ENCODE results near the gene ALOX5.
A peak's percentile ranks its signal among the peaks of the same experiment; 100 is the strongest.

The ALOX5 gene

GRCh38 chr10:45444976-45445898 lies 71.2 kb downstream of the ALOX5 start:
- peak; percentile 20 for DNase-seq

- DNase-seq, result no peak
Measured at GRCh38 chr10:45446858-45447257, 72.8 kb downstream of the ALOX5 start.

- no peak for DNase-seq
Measured at GRCh38 chr10:45447416-45447815, 73.4 kb downstream of the ALOX5 start.

- no peak for DNase-seq
Measured at GRCh38 chr10:45450866-45451265, 76.8 kb downstream of the ALOX5 start.

- no peak for DNase-seq
Measured at GRCh38 chr10:45451407-45451806, 77.4 kb downstream of the ALOX5 start.

- no peak for DNase-seq
Measured at GRCh38 chr10:45452268-45452667, 78.3 kb downstream of the ALOX5 start.

GRCh38 chr10:45452743-45453452 lies 78.9 kb downstream of the ALOX5 start:
- no peak for DNase-seq

GRCh38 chr10:45453639-45454255 lies 79.7 kb downstream of the ALOX5 start:
- no peak for DNase-seq

GRCh38 chr10:45454262-45454661 lies 80.2 kb downstream of the ALOX5 start:
- no peak for DNase-seq

GRCh38 chr10:45454859-45455258 lies 80.8 kb downstream of the ALOX5 start:
- DNase-seq, result no peak

GRCh38 chr10:45456233-45456632 lies 82.2 kb downstream of the ALOX5 start:
- no peak for DNase-seq

GRCh38 chr10:45456822-45457221 lies 82.8 kb downstream of the ALOX5 start:
- DNase-seq, result no peak

GRCh38 chr10:45457487-45457886 lies 83.5 kb downstream of the ALOX5 start:
- DNase-seq, result no peak

- DNase-seq, result no peak
Measured at GRCh38 chr10:45460235-45460878, 86.3 kb downstream of the ALOX5 start.

GRCh38 chr10:45461034-45461433 lies 87.0 kb downstream of the ALOX5 start:
- no peak for DNase-seq

GRCh38 chr10:45463244-45464116 lies 89.5 kb downstream of the ALOX5 start:
- no peak for DNase-seq

GRCh38 chr10:45464958-45465567 lies 91.0 kb downstream of the ALOX5 start:
- peak; percentile 87 for DNase-seq

GRCh38 chr10:45466784-45467183 lies 92.8 kb downstream of the ALOX5 start:
- no peak for DNase-seq

- DNase-seq, result no peak
Measured at GRCh38 chr10:45468079-45468478, 94.1 kb downstream of the ALOX5 start.

GRCh38 chr10:45470098-45471012 lies 96.3 kb downstream of the ALOX5 start:
- DNase-seq, result no peak

All from retina (tissue), 1 donor.